GM21576 (cell line): ENCODE data around the gene APOL2.
"Not testable (repeated sequence)": the region's sequence is repeated elsewhere in the genome, so short reads cannot be mapped to it uniquely, and the experiment has no call there.

ENCODE experiments used
- ATAC-seq: cut with Tn5 transposase; IDR thresholded peaks from one replicate; pipeline ENCODE4 v1.9.1; 2021; ENCODE audit warnings: mild to moderate bottlenecking, moderate library complexity; ENCODE audit not compliant: unreplicated experiment

Gene APOL2

DNA sequence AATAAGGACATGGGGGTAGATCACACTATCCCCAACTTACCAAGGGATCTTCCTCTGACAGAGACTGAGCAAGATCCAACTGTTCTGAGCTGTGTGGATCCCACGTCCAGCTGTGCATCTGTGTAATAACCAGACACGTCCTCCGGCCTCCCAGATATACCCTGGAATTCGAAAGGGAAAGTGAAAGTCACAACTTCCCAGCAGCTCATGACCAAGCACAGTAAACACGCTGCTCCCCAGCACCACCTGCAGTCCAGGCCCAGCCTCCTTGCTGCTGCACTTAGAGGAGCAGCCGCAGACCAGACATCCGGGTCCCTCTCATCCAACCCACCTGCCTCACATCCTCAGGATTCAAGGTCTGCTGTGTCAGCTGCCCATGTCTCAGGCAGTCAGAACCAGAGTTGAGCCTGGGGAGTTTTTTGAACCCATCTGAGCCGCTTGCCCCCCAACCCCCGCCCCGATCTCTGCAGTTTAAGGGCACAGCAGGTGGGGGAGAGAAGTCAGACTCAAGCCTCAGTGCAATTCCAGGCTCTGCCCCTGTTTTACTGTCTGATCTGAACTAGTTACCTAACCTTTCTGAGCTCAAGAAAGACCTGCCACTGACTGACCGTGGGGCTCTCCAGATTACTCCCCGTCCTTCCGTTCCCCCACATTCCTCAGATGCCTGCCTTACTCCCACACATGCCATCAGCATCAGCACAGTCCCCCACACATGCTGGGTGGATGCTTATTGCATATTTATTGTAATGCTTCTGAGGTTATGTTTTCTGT is at the start of gene APOL2:
Gene APOL2 (minus strand): TSS at position 127 of the 771 bp plus-strand sequence. CDS start 6,365 bp downstream, outside the sequence.
- ATAC-seq, result peak; percentile 84

- ATAC-seq, result no peak
These were observed 49.5 kb upstream of the APOL2 start for GRCh38 chr22:36288571-36289405.

DNA sequence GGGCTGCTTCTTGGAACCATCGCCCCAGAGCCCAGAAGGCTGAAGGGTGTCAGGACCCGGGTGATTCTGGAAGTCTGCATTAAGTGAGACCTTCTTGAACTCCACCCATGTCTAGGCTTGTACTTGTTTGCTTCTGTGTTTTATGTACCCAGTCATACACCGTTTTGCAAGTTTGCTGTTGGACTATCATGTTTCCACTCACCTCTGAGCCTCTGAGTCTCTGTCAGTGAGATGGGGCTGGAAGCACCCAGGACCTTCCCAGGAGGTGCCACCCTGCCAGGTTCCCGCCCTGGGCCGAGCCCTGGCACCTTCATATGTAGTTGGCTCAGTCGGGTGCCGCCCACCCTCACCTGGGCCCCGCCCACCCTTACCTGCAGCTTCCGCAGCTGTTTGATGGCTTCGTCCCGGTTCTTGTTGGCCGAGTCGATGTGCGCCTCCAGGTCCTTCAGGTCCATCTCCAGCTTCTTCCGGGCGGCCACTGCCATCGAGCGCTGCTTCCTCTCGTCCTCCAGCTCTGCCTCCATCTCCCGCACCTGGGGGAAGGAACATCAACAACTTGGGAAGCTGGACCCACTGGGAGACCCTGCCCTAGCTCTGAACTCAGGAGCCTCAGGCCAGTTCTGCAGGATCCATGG is 48.7 kb upstream of the APOL2 start:
- no peak for ATAC-seq

DNA sequence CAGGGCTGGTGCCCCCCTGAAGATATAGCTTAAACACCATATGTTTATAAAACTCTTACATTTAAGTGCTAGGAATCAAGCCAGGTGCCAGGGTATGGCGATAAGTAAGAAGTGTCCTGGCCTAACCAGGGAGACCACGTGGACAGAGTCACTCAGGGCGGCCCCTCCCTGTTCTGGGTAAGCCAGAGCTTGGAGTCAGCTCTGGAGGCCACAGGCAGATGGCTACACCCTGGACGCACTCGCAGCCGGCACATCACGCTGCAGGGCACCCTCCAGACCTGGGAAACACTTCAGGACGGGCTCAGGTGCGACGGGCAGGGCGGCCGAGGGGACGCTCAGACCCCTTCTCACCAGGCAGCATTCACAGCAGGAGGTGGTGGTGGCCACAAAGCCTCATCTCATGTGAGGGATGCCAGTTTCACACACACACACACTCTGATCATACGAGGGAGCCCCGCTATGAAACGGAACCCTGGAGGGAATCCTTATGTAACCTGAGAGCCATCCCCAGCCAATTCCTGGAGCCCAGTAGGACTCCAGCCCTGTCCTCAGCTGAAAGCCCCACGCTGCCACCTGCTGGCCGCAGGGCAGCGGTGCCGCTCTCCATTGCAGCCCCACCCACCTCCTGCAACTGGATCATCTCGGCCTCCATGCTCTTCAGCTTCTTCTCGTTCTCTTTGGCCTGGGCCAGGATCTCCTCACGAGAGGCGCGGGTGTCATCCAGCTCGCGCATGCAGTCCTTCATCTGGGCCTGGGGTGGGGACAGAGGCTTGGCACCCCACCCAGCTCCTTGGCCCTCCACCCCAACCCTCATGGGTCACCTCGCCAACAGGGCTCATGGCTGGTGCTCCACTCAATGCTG is 47.0 kb upstream of the APOL2 start:
- no peak for ATAC-seq

DNA sequence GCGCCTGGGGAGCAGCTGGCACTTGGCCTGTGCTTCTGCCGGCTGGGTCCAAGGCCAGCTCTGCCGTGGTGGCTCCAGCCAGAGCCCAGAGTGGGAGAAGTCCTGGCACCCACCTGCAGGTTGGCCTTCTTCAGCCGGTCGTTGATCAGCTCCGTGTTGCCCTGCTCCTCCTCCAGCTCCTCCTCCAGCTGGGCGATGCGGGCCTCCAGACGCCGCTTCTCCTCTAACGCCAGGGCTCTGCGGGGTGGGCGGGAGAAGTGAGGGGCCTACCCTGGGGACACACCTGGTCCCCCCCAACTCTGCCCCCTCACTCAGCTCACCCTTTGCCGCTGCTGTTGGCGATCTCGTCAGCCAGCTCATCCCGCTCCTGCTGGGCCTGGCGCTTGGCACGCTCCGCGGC is 46.2 kb upstream of the APOL2 start:
- no peak for ATAC-seq

GRCh38 chr22:36285017-36285416 is 45.7 kb upstream of the APOL2 start:
- no peak for ATAC-seq

- ATAC-seq, result no peak
These were observed 44.8 kb upstream of the APOL2 start for GRCh38 chr22:36284171-36284571.

- no peak for ATAC-seq
These were observed 43.1 kb upstream of the APOL2 start for GRCh38 chr22:36282328-36282831.

GRCh38 chr22:36281781-36282327 is 42.5 kb upstream of the APOL2 start:
- ATAC-seq, result no peak

GRCh38 chr22:36280379-36280778 is 41.1 kb upstream of the APOL2 start:
- ATAC-seq, result no peak

DNA sequence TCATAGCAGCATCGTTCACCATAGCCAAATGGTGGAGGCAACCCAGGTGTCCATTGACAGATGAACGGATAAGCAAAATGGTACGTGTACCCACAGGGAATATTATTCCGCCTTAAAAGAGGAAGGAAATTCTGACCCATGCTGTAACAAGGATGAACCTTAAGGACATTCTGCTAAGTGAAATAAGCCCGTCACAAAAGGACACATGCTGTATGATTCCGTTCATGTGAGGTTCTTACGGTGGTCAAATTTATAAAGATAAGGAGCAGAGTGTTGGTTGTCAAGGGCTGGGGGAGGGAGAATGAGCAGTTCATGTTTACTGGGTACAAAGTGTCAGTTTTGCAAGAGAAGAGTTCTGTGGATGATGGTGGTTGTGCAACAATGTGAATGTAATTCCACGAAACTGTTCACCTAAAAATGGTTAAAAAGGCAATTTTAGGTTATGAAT is 39.9 kb upstream of the APOL2 start:
- ATAC-seq, result no peak

- ATAC-seq, result no peak
These were observed 38.4 kb upstream of the APOL2 start for GRCh38 chr22:36277482-36278291.

DNA sequence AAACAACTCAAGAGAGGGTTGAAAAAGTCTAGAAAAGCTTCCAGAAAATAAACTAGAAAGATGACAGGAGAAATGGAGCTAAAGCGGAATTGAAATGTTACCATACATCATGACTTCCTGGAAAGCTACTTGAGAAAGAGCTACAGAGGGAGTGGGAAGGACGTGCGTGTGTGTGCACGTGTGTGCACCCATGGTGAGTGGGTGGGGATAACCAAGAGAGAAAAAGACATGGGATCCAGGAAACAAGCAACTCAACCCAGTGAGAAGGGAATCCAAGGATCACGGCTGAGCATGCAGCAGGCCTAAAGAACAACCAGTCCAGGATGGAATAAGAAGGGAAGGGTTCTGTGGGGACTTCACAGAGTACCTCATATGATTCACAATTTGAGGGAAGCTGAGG is 35.2 kb upstream of the APOL2 start:
- ATAC-seq, result no peak

GRCh38 chr22:36271951-36272350 is 32.6 kb upstream of the APOL2 start:
- ATAC-seq, result not testable (repeated sequence)

DNA sequence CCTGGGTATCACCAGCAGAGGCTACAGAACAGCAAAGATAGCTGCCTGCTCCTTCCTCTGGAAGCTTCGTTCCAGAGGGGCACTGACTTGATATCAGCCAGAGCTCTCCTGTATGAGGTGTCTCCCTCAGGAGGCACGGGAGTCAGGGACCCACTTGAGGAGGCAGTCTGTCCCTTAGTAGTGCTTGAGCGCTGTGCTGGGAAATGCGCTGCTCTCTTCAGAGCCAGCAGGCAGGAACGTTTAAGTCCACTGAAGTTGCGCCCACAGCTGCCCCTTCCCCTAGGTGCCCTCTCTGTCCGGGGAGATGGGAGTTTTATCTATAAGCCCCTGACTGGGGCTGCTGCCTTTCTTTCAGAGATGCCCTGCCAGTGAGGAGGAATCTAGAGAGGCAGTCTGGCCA is 31.9 kb upstream of the APOL2 start:
- ATAC-seq, result not testable (repeated sequence)

DNA sequence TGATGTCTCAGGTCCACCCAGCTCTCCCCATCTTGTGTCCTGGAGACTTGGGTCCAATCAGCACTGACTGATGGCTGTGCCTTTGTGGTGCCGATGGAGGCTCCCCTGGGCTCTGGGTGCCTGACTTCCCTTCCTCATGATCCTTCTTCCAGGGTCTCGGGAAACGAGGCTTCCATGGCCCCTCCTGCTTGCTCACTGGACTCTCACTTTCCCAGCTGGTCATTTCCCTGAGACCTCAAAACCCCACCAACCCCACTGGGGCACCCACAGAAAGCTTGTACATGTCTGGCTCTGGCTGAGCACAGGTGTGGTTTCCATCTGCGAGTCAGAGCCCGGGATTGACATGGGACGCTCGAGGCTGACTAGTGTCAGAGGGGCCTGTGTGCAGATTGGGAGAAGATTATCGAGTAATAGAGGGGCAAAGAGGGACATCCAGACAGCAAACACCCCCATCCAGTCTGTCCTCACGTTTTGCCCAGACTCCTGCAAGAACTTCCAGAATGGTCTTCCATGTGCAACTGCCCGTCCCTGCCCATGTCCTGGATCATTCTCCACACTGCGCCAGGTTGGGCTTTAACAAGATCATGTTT is 28.7 kb upstream of the APOL2 start:
- no peak for ATAC-seq

DNA sequence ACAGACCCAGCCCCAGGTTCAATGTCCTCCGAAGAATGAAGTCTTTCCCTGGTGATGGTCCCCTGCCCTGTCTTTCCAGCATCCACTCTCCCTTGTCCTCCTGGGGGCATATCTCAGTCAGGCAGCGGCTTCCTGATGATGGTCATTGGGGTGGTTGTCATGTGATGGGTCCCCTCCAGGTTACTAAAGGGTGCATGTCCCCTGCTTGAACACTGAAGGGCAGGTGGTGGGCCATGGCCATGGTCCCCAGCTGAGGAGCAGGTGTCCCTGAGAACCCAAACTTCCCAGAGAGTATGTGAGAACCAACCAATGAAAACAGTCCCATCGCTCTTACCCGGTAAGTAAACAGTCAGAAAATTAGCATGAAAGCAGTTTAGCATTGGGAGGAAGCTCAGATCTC is 27.7 kb upstream of the APOL2 start:
- no peak for ATAC-seq

DNA sequence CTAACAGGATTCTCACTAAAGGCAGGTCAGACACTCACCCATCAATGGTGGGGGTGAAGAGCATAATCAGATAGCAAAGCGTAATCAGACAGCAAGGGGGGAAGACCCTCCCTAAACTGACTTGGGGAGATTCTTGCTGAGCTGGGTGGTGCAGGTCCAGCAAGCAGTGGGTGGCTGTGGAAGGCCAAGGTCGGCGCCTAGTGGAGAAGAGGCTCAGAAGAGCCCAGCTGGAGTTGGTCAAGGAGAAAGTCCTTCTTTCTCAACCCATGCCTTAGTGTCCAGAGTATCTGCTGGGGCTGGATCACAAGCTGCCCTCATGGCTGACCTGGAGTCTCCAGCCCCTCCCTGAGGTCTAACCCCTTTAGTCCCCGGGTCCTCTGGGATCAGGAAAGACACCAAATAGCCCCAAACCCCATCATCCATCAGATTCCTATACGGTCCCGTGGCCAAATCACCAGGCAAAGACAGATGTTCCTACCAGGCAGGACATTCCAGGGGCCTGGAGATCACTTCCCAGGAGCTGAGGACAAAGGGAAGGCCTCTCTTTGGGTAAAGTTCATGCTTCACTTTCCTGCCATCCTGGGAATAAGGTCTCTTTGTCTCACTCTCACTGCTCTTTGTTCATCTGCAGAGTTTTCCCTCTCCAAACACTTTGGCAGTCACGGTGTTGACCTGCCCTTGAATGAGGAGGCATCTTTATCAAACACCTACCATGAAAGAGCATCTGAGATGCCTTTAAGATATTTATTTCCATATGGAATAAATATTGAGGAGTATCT is 24.7 kb upstream of the APOL2 start:
- ATAC-seq, result not testable (repeated sequence)
